ENCODE data around the gene KCNIP4. TPM values are rescaled to one million over a fixed set of nuclear protein-coding genes. Genes with fewer than 3 reads are reported as not detected.
"Not testable (repeated sequence)": the region's sequence is repeated elsewhere in the genome, so short reads cannot be mapped to it uniquely, and the experiment has no call there.

The KCNIP4 gene
- total RNA-seq, 2 experiments from 2014 or later: not detected

- Mint-ChIP-seq H3K4me1 (no peaks in the 10 kb centered on the region), H3K27ac (no peak overlapping the region), H3K9me3 (peaks cover 4% of the 10 kb centered on the region), H3K36me3 (ENCODE audit: low read depth) (no peaks in the 10 kb centered on the region), H3K4me3 (no peak overlapping the region), H3K27me3 (no peaks in the 10 kb centered on the region)
- ChIA-PET POLR2A (no interaction called here), CTCF (interaction anchor here (2.0 kb wide), 1 partner anchor 14 kb away, joined by 8 read pairs; no protein-coding TSS in a partner anchor)
- DNase-seq: no peak
Measured at GRCh38 chr4:20787940-20788665, 1160.5 kb downstream of the KCNIP4 start.

- H3K27me3 Mint-ChIP-seq; H3K36me3 Mint-ChIP-seq (ENCODE audit: low read depth); H3K4me1 Mint-ChIP-seq; POLR2A ChIA-PET; DNase-seq; H3K27ac Mint-ChIP-seq; H3K4me3 Mint-ChIP-seq; CTCF ChIA-PET: not testable (repeated sequence)
- H3K9me3 Mint-ChIP-seq: peaks cover 14% of the 10 kb centered on the region
Measured at GRCh38 chr4:20783134-20783533, 1165.4 kb downstream of the KCNIP4 start.

- Mint-ChIP-seq H3K27me3 (no peaks in the 10 kb centered on the region), H3K4me1 (no peaks in the 10 kb centered on the region), H3K9me3 (peaks cover 14% of the 10 kb centered on the region), H3K27ac (no peak overlapping the region), H3K36me3 (ENCODE audit: low read depth) (no peaks in the 10 kb centered on the region), H3K4me3 (no peak overlapping the region)
- ChIA-PET CTCF (no interaction called here), POLR2A (no interaction called here)
- no peak for DNase-seq
Measured at GRCh38 chr4:20778896-20779295, 1169.7 kb downstream of the KCNIP4 start.

GRCh38 chr4:20773144-20773997, 1175.2 kb downstream of the KCNIP4 start:
- no peaks in the 10 kb centered on the region for H3K36me3 Mint-ChIP-seq (ENCODE audit: low read depth)
- H3K4me1 Mint-ChIP-seq: no peaks in the 10 kb centered on the region
- peak; percentile 21 for DNase-seq
- POLR2A ChIA-PET: no interaction called here
- no peaks in the 10 kb centered on the region for H3K9me3 Mint-ChIP-seq
- no peak overlapping the region for H3K4me3 Mint-ChIP-seq
- H3K27ac Mint-ChIP-seq: no peak overlapping the region
- H3K27me3 Mint-ChIP-seq: no peaks in the 10 kb centered on the region
- CTCF ChIA-PET: interaction anchor here (0.6 to 2.5 kb wide), 15 partner anchors 8 to 1015 kb away, joined by 3 to 15 read pairs (median 5); no protein-coding TSS in a partner anchor

GRCh38 chr4:20764366-20764992, 1184.1 kb downstream of the KCNIP4 start:
- Mint-ChIP-seq H3K36me3 (ENCODE audit: low read depth) (no peaks in the 10 kb centered on the region), H3K27me3 (no peaks in the 10 kb centered on the region), H3K4me1 (no peaks in the 10 kb centered on the region), H3K9me3 (no peaks in the 10 kb centered on the region), H3K27ac (no peak overlapping the region), H3K4me3 (no peak overlapping the region)
- ChIA-PET POLR2A (no interaction called here), CTCF (no interaction called here)
- no peak for DNase-seq

GRCh38 chr4:20761826-20762225, 1186.7 kb downstream of the KCNIP4 start:
- Mint-ChIP-seq H3K4me1 (no peaks in the 10 kb centered on the region), H3K36me3 (ENCODE audit: low read depth) (no peaks in the 10 kb centered on the region), H3K4me3 (no peak overlapping the region), H3K27ac (no peak overlapping the region), H3K9me3 (no peaks in the 10 kb centered on the region), H3K27me3 (no peaks in the 10 kb centered on the region)
- ChIA-PET POLR2A (no interaction called here), CTCF (interaction anchor here (2.6 kb wide), 1 partner anchor 12 kb away, joined by 10 read pairs; no protein-coding TSS in a partner anchor)
- DNase-seq: no peak

GRCh38 chr4:20761382-20761781, 1187.2 kb downstream of the KCNIP4 start:
- Mint-ChIP-seq H3K36me3 (ENCODE audit: low read depth) (no peaks in the 10 kb centered on the region), H3K27me3 (no peaks in the 10 kb centered on the region), H3K9me3 (no peaks in the 10 kb centered on the region), H3K27ac (no peak overlapping the region), H3K4me3 (no peak overlapping the region), H3K4me1 (no peaks in the 10 kb centered on the region)
- ChIA-PET CTCF (interaction anchor here (2.6 kb wide), 1 partner anchor 12 kb away, joined by 10 read pairs; no protein-coding TSS in a partner anchor), POLR2A (no interaction called here)
- no peak for DNase-seq

- no peak overlapping the region for H3K4me3 Mint-ChIP-seq
- CTCF ChIA-PET: interaction anchor here (2.6 kb wide), 1 partner anchor 14 kb away, joined by 10 read pairs; no protein-coding TSS in a partner anchor
- no peak overlapping the region for H3K27ac Mint-ChIP-seq
- POLR2A ChIA-PET: no interaction called here
- no peak for DNase-seq
- H3K27me3 Mint-ChIP-seq: no peaks in the 10 kb centered on the region
- H3K9me3 Mint-ChIP-seq: no peaks in the 10 kb centered on the region
- no peaks in the 10 kb centered on the region for H3K36me3 Mint-ChIP-seq (ENCODE audit: low read depth)
- no peaks in the 10 kb centered on the region for H3K4me1 Mint-ChIP-seq
Measured at GRCh38 chr4:20760053-20760452, 1188.5 kb downstream of the KCNIP4 start.

GRCh38 chr4:20754036-20754435, 1194.5 kb downstream of the KCNIP4 start:
- Mint-ChIP-seq H3K27ac (no peak overlapping the region), H3K9me3 (no peaks in the 10 kb centered on the region), H3K4me1 (no peaks in the 10 kb centered on the region), H3K27me3 (no peaks in the 10 kb centered on the region), H3K4me3 (no peak overlapping the region), H3K36me3 (ENCODE audit: low read depth) (no peaks in the 10 kb centered on the region)
- POLR2A ChIA-PET: no interaction called here
- CTCF ChIA-PET: interaction anchor here (1.5 kb wide), 1 partner anchor 19 kb away, joined by 8 read pairs; no protein-coding TSS in a partner anchor
- no peak for DNase-seq

- ChIA-PET CTCF (no interaction called here), POLR2A (no interaction called here)
- Mint-ChIP-seq H3K36me3 (ENCODE audit: low read depth) (no peaks in the 10 kb centered on the region), H3K27ac (no peak overlapping the region), H3K27me3 (no peaks in the 10 kb centered on the region), H3K4me3 (no peak overlapping the region), H3K9me3 (no peaks in the 10 kb centered on the region), H3K4me1 (no peaks in the 10 kb centered on the region)
- no peak for DNase-seq
Measured at GRCh38 chr4:20752641-20753040, 1195.9 kb downstream of the KCNIP4 start.

- H3K4me3 Mint-ChIP-seq; CTCF ChIA-PET; DNase-seq; H3K4me1 Mint-ChIP-seq; H3K27me3 Mint-ChIP-seq; H3K36me3 Mint-ChIP-seq (ENCODE audit: low read depth); H3K27ac Mint-ChIP-seq: not testable (repeated sequence)
- H3K9me3 Mint-ChIP-seq: peaks cover 15% of the 10 kb centered on the region
- POLR2A ChIA-PET: interaction anchor here (0.6 kb wide), 1 partner anchor 8 kb away, joined by 3 read pairs; no protein-coding TSS in a partner anchor
Measured at GRCh38 chr4:20746000-20746399, 1202.6 kb downstream of the KCNIP4 start.

- Mint-ChIP-seq H3K27me3 (no peaks in the 10 kb centered on the region), H3K4me3 (no peak overlapping the region), H3K36me3 (ENCODE audit: low read depth) (peaks cover 27% of the 10 kb centered on the region), H3K27ac (no peak overlapping the region), H3K4me1 (no peaks in the 10 kb centered on the region), H3K9me3 (peaks cover 27% of the 10 kb centered on the region)
- ChIA-PET POLR2A (no interaction called here), CTCF (no interaction called here)
- no peak for DNase-seq
Measured at GRCh38 chr4:20735931-20736330, 1212.6 kb downstream of the KCNIP4 start.

- CTCF ChIA-PET: no interaction called here
- Mint-ChIP-seq H3K36me3 (ENCODE audit: low read depth) (peaks cover 38% of the 10 kb centered on the region), H3K9me3 (peaks cover 6% of the 10 kb centered on the region), H3K4me1 (no peaks in the 10 kb centered on the region), H3K27me3 (no peaks in the 10 kb centered on the region), H3K4me3 (no peak overlapping the region), H3K27ac (no peak overlapping the region)
- POLR2A ChIA-PET: no interaction called here
- DNase-seq: no peak
Measured at GRCh38 chr4:20724915-20725314, 1223.7 kb downstream of the KCNIP4 start.

Measured in activated CD4-positive, alpha-beta memory T cell treated with anti-CD3 and anti-CD28 coated beads, Interleukin-2, amount 10 ng/mL, durations not matched to agents 7 days and 5 days (primary cell).